NCI-H748 (cell line): ENCODE data around the gene NOX5.
A peak's percentile ranks its signal among the peaks of the same experiment; 100 is the strongest.

Experiments
- DNase-seq: peaks from one replicate; lab custom pipeline; 2025; ENCODE audit not compliant: unreplicated experiment; lab: John Stamatoyannopoulos, UW

The NOX5 gene

DNA sequence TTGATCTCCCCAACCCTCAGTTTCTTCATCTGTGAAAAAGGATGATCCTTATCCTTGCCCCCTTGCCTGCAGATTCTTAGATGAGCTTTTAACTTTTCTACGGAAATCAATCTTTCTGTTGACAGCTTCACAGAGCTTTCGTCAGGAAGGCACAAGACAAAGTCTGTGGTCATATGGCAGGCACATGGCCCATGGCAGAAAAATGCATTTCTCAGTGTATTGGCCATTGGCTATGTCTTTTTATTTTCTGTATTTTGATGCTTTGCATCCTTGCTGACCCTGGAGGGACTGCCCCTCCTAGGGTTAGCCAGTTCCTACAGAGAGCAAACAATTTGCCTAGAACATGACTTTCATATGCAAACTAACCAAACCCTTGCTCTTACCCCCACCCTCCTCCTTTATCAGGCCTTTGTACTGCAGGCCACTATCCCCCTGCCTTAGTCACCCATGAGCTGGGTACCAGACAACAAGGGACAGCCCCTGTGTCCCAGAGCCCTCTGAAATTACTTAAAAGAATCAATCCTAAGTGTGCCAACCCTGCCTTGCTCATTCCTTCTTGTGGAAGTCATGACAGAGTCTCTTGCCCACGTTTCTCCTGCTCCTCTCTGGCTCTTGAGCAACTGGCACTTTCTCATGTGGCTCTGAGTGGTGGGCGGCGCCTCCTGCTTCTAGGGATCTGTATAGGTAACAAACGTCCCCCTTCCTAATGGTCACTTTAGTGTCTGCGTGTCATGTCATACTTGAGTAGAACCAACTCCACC is 24.1 kb upstream of the NOX5 start:
- no peak for DNase-seq

DNA sequence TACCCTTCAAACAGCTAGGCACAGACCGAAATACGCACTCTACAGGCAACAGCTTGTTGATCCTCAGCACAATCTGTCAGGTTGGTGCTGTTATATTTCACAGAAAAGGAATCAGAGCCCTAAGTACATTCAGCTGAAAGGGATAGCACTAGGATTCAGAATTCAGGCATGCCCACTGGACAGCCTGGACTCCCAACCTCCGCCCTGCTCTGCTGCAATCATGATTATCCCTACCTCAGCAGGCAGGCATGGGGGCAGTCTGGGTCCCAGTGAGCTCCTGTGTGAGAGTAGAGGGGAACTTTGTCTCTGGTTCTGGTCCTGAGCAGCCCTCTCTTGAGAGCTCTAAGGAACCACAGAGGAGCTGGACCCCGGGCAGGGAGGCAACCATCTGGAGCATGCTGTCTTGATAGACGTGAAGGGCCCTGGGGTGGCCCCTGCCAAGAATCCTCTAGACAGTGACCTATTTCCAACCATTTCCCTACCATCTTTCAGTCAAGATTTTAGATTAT is 23.4 kb upstream of the NOX5 start:
- DNase-seq: no peak

DNA sequence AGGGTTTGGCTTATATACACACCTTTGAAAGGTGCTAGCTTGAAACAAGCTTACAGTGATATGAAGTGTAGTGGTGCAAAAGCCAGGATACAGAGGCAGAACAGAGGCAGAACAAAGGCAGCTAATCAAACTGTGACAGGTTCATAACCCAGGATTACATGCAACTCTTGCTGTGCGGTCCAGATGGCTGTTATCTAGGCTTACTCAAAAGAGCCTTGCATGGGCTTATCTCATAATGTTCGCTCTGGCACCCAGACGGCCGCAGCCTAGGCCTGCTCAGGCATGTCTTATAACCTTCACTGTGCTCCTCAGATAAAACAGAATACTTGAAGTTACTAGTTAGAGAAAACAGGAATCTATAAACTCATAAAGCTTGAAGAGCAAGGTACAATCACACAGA is 22.8 kb upstream of the NOX5 start:
- DNase-seq: no peak

DNA sequence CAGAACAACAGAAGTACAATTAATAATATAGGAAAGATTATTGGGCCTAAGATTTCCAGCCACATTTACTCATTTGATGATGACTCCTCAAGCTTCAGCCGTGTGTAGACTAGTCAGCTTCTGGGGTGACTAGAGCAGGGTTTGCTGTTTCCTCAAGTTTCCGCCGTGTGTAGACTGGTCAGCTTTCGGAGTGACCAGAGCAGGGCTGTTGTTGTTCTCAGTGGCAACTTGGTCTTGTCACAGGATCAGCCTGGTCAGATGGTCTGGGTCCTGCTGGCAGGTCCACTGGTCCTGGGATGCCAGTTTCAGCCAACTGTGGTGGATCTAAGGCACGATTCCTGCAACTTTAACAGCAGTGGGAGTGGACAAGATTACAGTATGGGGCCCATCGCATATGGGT is 21.8 kb upstream of the NOX5 start:
- DNase-seq: no peak

DNA sequence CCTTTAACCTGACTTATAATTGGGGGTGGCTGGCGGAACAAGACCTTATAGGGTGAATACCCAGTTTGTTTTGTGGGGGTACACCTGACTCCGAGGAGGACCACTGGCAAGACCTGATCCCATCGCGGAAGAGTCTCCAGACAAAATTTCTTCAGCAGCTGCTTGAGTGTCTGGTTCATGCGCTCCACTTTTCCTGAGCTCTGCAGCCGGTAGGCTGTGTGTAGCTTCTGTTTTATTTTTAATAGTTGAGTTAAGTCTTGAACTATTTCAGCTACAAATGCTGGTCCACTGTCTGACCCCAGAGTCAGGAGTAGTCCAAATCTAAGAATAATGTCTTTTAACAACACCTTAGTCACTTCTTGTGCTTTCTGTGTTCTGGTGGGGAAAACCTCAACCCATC is 21.2 kb upstream of the NOX5 start:
- DNase-seq: no peak

DNA sequence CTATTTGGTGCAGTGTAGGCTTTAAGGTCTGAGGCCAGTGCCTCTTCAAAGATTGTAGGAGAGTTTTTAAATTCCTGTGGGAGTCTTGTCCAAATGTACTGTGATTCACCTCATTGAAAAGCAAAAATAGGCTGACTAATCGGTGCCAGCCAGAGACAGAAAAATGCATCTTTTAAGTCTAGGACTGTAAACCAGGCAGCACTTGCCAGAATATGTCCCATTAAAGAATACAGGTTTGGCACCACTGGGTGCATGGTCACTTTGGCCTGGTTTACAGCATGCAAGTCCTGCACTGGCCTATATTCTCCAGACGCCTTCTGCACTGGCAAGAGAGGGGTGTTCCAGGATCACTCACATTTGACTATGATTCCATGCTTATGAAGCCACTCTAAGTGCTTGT is 20.3 kb upstream of the NOX5 start:
- DNase-seq: no peak

DNA sequence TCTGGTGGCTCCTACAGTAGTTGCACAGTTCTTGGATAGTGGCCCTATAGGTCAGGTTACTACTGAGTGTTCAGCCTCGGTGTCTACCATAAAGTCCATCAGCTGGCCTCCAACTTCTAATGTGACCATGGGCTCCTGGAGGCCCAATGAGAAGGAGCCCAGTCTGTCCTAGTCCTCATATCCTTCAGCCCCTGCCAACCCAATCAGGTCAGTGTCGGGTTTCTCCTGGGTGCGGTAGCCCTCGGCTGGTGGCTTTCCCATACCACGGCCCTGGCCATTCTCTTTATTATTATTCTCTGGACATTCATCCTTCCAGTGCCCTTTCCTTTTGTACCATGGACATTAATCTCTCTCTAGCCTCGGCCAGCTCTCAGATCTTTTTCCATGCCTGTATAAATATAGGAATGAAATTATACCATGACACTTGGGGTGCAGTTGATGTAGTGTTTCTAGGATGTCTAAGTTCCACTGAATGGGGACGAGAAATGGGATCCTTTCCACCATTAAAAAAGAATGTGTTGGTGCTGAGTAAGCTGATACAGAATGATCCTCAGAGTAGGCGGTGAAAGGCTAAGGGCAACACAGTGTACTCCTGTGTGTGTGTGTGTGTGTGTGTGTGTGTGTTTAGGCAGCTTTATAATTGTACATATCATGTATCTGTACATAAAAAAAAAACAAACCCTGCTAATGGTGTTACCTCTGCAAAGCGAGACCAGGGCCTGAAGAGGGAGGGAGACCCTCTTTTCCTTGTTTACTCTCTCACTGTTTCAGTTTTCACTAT is 19.3 kb upstream of the NOX5 start:
- peak; percentile 19 for DNase-seq

DNA sequence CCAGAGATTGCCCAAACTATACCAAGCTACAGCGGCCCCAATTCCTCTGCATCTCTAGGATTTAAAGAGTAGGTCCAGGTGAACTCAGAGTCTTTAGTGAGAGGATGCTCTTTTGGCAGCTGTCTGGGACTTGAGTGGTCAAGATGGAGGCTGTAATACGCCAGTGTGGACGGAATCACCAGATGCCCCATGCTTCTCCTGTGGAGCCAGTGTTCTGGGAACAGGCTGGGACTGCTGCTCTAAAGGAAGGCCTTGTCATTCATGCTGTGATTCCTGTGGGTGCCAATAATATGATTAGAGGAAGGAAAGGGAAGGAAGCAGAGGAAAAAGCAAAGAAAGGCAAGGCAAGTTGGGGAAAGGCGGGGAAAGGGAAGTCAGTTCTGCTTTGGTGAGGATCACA is 17.4 kb upstream of the NOX5 start:
- DNase-seq: no peak

DNA sequence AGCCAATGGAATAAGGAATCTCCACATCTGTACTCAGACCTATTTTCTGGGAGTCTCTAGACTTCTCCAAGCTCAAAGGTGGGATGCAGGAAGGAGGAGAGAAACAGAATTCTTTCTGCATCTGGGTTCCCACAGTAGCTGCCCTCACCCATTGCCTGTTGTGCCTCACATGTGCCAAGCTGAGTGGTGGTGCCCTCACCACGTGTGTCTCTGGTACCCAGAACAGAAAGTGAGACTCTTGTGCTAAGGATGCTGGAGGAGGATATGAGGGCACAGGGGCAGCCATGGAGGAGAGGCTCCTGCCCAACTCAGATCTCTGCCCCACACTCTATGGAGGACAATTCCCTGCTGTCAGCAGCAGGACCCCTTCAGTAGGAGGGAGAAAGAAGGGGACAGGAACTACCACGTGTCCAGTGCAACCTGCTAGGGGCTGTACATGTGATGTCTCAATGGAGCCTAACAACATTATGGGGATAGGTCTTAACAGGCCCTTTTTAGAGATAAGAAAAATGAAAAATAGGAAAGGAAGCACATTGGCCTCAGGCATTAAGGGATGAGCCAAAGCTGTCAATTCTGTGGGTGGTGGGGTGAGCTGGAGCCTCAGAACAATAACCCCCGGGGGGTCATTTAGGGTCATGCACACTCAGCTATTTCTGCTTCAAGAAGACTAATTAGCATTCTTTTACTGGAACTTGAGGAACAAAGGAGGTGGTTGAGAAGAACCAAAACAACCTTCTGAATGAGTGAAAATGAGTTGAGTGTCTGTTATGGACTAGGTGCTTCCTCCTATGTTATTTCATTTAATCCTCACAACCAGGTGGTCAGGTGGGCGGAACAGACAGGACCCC is 16.3 kb upstream of the NOX5 start:
- no peak for DNase-seq

DNA sequence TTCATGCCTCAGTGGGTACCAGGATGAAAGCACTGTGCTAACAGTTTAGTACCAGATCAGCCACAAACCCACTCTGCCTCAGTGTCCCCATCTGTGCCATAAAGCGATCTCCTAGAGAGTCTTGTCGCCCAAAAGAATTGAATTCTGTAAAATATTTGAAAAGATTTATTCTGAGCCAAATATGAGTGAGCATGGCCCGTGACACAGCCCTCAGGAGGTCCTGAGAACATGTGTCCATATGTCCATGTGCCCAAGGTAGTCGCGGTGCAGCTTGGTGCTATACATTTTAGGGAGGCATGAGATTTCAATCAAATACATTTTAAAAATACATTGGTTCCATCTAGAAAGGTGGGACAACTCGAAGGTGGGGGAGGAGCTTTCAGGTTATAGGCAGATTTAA is 15.4 kb upstream of the NOX5 start:
- DNase-seq: no peak

DNA sequence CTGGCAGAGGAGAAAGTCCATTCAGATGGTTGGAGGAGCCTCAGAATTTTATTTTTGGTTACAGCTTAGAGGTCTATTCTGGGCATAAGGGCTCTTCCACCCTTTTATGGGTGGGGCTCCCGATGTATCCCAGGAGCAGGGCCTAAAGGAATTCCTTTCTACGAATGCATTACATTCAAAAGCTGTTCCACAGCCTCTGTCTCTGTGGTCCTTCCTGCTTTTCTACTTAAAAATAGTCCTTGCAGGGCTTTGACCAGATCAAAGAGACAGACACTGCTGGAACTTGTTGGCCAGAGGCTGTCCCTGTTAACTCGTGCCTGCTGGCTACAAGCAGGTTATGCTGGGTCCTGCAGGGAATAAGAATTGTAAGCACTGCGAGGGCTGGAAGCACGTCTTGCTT is 14.4 kb upstream of the NOX5 start:
- DNase-seq: no peak

DNA sequence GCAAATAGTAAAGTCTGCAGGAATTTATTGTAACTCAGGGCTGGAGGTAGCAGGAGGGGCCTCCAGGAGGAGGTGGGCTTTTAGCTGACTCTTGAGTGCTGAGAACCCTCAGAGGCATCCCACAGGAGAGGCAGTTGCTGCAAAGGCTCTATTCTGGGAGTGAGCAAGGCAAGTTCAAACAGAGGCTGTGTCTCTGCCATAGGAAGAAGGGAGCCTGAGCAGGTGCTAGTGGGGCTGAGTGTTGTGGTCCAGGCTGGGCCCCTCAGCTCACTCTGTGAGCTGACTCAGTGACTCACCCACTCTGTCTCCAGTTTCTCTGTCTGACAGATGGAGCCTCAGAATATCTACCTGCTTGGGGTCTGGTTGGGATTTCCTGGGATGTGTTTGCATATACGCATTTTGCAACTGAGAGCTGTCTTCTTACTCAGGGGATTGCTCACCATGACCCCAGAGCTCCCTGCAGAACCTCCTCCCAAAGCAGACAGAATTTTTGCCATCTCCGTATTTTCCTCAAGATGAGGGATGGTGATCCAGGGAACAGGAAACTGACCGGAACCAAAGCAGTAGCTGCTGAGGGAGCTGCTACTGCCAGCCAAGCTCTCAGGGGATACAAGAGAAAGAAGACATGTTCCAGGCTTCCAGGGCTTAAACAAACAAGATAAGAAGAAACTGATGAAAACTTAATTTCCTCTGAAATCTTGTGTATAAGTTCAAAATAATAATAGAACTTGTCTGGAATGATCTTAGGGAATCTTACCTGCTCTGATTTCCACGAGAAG is 13.6 kb upstream of the NOX5 start:
- no peak for DNase-seq

DNA sequence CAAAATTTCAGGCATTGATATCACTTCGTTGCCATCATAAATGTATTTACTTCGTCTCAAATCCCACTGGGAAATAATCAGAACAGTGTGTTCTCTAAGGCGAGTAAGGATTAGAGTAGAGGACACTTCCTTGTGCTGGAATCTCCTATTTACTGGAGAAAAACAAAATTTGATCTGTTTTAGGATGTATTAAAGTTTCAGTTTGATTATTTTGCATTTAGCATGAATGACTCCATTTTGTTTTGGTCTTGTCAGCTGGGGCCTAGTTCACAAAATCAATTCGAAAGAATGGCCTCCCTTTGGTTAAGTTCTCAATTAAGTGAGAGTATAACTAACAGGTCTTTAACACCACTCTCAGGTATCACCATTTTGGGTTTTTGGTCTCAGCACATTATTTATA is 11.7 kb upstream of the NOX5 start:
- no peak for DNase-seq

DNA sequence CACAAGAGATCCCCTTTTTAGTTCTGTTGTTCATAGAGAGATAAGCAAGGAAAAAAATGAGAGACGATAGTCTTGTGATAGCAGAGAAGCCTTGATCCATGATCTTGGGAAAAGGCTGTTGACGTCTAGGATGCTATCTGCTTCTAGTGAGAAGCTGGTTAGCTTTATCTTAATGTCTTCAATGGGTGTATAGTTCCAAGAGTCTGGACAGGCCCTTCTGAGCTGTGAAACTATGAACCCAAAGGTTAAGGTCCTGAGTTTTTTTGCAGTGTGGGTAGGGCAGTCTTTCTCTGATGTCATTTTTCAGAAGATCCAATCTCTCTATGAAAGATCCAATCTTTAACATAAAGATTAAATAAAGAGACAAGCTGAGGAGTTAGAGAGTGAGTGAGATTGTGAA is 10.5 kb upstream of the NOX5 start:
- DNase-seq: no peak

DNA sequence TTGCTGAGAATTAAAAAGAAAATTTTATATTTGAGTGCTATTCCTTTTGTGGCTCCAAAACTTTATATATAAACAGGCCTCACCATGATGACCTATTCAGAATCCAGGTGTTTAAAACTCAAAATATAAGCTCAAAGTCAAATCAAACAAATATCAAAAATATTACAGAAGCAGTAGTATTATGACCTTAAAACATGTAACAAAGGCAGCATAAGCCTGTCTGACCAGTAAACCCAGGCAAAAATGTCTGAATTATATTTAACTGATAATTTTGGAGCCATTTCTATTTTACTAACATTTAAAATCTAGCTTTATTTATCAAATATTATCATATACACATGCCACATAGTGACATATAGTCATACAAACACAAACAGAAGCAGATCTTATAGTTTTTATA is 6.4 kb upstream of the NOX5 start:
- DNase-seq: no peak

DNA sequence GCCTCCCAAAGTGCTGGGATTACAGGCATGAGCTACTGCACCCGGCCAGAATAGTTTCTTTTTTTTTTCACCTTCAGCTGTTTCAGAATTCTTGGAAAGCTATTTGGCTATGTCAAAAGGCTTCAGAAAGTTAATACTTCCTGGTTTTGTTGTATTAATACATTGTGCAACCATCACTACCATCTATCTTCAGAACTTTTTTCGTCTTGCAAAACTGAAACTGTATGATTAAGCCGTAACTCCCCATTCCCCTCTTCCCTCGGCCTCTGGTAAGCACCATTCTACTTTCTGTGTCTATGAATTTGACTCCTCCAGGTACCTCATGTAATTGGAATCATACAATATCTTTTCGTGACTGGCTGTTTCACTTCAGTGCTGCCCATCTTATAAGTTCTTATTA is 5.2 kb upstream of the NOX5 start:
- DNase-seq: no peak

DNA sequence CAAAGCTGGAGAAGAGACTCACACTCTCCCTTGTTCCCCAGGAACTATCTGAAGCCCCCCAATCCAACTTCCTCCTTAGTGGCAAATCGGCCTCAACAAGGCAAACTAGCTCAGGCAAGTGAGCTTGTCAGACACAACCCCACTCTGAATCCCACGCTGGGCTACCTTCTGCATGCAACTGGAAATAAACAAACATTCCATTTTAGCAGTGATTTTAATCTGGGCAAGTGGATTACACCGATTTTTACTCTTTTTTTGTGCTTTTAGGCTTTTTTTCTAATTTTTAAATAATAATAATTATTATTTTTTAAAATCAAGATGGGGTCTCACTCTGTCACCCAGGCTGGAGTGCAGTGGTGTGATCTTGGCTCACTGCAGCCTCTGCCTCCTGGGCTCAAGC is 2.9 kb upstream of the NOX5 start:
- no peak for DNase-seq

DNA sequence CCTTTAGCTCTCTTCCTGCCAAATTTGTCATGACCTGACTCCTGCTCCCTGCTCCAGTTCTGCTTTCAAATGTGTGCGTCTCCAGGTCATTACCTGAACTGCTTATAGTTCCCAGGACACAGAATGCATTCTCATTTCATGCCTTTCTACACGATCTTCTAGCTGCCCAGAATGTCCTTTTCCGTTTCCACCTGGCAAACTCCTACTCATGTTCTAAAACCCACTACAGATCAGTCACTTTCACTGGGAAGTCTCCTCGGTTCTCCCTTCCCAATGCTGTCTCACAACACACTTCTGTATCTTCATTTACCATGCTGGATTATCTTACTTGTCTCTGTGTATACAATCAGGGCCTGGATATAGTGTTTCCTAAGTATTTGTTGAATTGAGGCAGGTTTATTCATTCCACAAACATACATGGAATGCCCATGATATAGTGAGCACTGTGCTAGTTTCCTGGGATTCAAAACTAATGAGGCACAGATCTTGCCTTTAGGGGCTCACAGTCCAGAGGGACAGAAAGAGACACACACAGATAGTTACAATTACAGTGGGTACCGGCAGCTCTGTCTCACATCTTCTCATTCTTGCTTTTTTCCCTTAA is 1.6 kb upstream of the NOX5 start:
- DNase-seq: no peak

DNA sequence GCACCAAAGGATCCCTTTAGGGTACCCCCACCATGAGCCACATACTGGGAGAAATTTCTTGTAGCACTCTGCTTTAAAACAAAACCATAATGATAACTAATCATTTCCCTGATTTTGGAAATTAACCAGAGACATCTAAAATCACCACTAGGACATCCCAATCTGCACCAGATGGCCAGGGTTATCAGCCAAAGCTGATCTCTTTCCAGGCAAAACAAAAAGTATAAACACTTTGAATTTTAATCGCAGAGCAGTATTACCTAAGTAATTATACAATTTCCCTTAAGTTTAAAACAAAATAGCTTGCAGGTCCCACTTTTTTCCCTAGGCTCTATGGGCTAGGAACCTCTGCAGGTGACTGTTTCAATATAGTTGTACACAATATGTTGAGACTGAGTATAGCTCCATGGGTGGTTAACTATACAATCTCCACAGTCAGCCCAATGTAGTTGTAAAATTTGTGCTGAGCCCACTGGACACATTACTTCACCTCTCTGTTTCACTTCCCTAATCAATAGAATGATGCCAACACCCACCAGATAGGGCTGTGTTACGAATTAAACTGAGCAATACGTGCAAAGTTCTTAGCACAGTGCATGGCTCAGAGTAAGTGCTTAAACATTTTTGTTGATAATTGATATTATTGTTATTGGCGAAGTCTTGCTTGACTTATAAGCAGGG is 629 bp upstream of the NOX5 start:
- no peak for DNase-seq

DNA sequence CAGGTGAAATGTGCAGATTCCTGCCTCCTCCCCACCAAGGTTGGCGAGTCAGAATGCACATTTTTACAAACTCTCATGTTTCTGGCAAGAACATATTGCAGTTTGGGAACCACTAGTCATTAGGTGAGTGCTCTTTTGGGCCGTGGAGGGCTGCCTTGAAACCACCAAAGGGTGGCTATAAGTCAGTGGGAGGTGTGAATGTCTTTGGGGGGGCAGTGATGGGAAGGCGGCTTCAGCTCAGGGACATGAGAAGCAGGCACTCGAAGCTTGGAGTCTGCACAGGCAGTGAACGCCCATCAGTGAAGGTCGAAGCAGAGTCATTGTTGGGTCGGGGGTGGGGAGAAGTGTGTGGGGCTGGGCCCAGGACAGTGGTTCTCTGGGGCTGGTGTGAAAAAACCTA is 1.1 kb downstream of the NOX5 start:
- DNase-seq: no peak
